HEK293 (cell line): ENCODE data around the gene C1orf174.
A peak's percentile ranks its signal among the peaks of the same experiment; 100 is the strongest.

Experiments
- BCL11A ChIP-seq: fragments of 450-650 bp; formaldehyde crosslinking; IDR thresholded peaks from 2 replicates; pipeline ENCODE4 v1.5.1; 2016; ENCODE audit warnings: low read depth, missing biosample characterization, missing genetic modification characterization
- KLF1 ChIP-seq: fragments of 450-650 bp; formaldehyde crosslinking; IDR thresholded peaks from 2 replicates; pipeline ENCODE4 v1.5.1; 2016; ENCODE audit warnings: missing biosample characterization, missing genetic modification characterization
- KLF7 ChIP-seq: fragments of 450-650 bp; formaldehyde crosslinking; IDR thresholded peaks from 2 replicates; pipeline ENCODE4 v1.5.1; 2016; ENCODE audit warnings: missing biosample characterization, missing genetic modification characterization, borderline replicate concordance
- KLF9 ChIP-seq: fragments of 450-650 bp; formaldehyde crosslinking; IDR thresholded peaks from 2 replicates; pipeline ENCODE4 v1.5.1; 2016; ENCODE audit warnings: missing biosample characterization, missing genetic modification characterization, low read depth
- MZF1 ChIP-seq: fragments of 450-650 bp; formaldehyde crosslinking; IDR thresholded peaks from 2 replicates; pipeline ENCODE4 v1.5.1; 2017; ENCODE audit warnings: missing biosample characterization, missing genetic modification characterization, borderline replicate concordance
- RBAK ChIP-seq: fragments of 450-650 bp; formaldehyde crosslinking; IDR thresholded peaks from 2 replicates; pipeline ENCODE4 v1.5.1; 2016; ENCODE audit warnings: missing biosample characterization, missing genetic modification characterization
- SCRT2 ChIP-seq: fragments of 450-650 bp; formaldehyde crosslinking; IDR thresholded peaks from 2 replicates; pipeline ENCODE4 v1.5.1; 2016; ENCODE audit warnings: missing biosample characterization, missing genetic modification characterization
- YY1 ChIP-seq: fragments of 450-650 bp; formaldehyde crosslinking; IDR thresholded peaks from 2 replicates; pipeline ENCODE4 v1.5.1; 2018; ENCODE audit warnings: missing biosample characterization, missing genetic modification characterization
- ZNF121 ChIP-seq: fragments of 450-650 bp; formaldehyde crosslinking; IDR thresholded peaks from 2 replicates; pipeline ENCODE4 v1.5.1; 2016; ENCODE audit warnings: missing biosample characterization, missing genetic modification characterization
- ZNF132 ChIP-seq: fragments of 450-650 bp; formaldehyde crosslinking; IDR thresholded peaks from 2 replicates; pipeline ENCODE4 v1.5.1; 2017; ENCODE audit warnings: missing biosample characterization, missing genetic modification characterization, borderline replicate concordance
- ZNF157 ChIP-seq: fragments of 450-650 bp; formaldehyde crosslinking; IDR thresholded peaks from 2 replicates; pipeline ENCODE4 v1.5.1; 2016; ENCODE audit warnings: missing biosample characterization, missing genetic modification characterization
- ZNF16 ChIP-seq: fragments of 450-650 bp; formaldehyde crosslinking; IDR thresholded peaks from 2 replicates; pipeline ENCODE4 v1.5.1; 2016; ENCODE audit warnings: low read depth, missing biosample characterization, missing genetic modification characterization
- ZNF169 ChIP-seq: fragments of 450-650 bp; formaldehyde crosslinking; IDR thresholded peaks from 2 replicates; pipeline ENCODE4 v1.5.1; 2016; ENCODE audit warnings: missing biosample characterization, missing genetic modification characterization
- ZNF175 ChIP-seq: fragments of 450-650 bp; formaldehyde crosslinking; IDR thresholded peaks from 2 replicates; pipeline ENCODE4 v1.5.1; 2016; ENCODE audit warnings: missing biosample characterization, missing genetic modification characterization
- ZNF2 ChIP-seq: fragments of 450-650 bp; formaldehyde crosslinking; IDR thresholded peaks from 2 replicates; pipeline ENCODE4 v1.5.1; 2016; ENCODE audit warnings: missing biosample characterization, missing genetic modification characterization
- ZNF214 ChIP-seq: fragments of 450-650 bp; formaldehyde crosslinking; IDR thresholded peaks from 2 replicates; pipeline ENCODE4 v1.5.1; 2017; ENCODE audit warnings: missing biosample characterization, mild to moderate bottlenecking, missing genetic modification characterization, borderline replicate concordance
- ZNF248 ChIP-seq: fragments of 450-650 bp; formaldehyde crosslinking; IDR thresholded peaks from 2 replicates; pipeline ENCODE4 v1.5.1; 2017; ENCODE audit warnings: missing biosample characterization, missing genetic modification characterization
- ZNF292 ChIP-seq: fragments of 450-650 bp; formaldehyde crosslinking; IDR thresholded peaks from 2 replicates; pipeline ENCODE4 v1.5.1; 2016; ENCODE audit warnings: low read depth, missing biosample characterization, missing genetic modification characterization, borderline replicate concordance
- ZNF350 ChIP-seq: fragments of 450-650 bp; formaldehyde crosslinking; IDR thresholded peaks from 2 replicates; pipeline ENCODE4 v1.5.0; 2017; ENCODE audit warnings: missing biosample characterization, mild to moderate bottlenecking, missing genetic modification characterization
- ZNF37A ChIP-seq: fragments of 450-650 bp; IDR thresholded peaks from 2 replicates; pipeline ENCODE4 v1.5.1; 2018; ENCODE audit warnings: missing biosample characterization, missing genetic modification characterization
- ZNF404 ChIP-seq: fragments of 450-650 bp; formaldehyde crosslinking; IDR thresholded peaks from 2 replicates; pipeline ENCODE4 v1.5.1; 2017; ENCODE audit warnings: missing biosample characterization, missing genetic modification characterization
- ZNF423 ChIP-seq: fragments of 450-650 bp; formaldehyde crosslinking; IDR thresholded peaks from 2 replicates; pipeline ENCODE4 v1.5.1; 2016; ENCODE audit warnings: missing biosample characterization, missing genetic modification characterization
- ZNF433 ChIP-seq: fragments of 450-650 bp; formaldehyde crosslinking; IDR thresholded peaks from 2 replicates; pipeline ENCODE4 v1.5.1; 2016; ENCODE audit warnings: missing biosample characterization, missing genetic modification characterization, low read depth
- ZNF585B ChIP-seq: fragments of 450-650 bp; formaldehyde crosslinking; IDR thresholded peaks from 2 replicates; pipeline ENCODE4 v1.5.1; 2016; ENCODE audit warnings: missing biosample characterization, missing genetic modification characterization
- ZNF624 ChIP-seq: fragments of 450-650 bp; formaldehyde crosslinking; IDR thresholded peaks from 2 replicates; pipeline ENCODE4 v1.5.1; 2017; ENCODE audit warnings: missing biosample characterization, missing genetic modification characterization
- ZNF629 ChIP-seq: fragments of 450-650 bp; formaldehyde crosslinking; IDR thresholded peaks from 2 replicates; pipeline ENCODE4 v1.5.1; 2017; ENCODE audit warnings: missing biosample characterization, missing genetic modification characterization
- ZNF768 ChIP-seq: fragments of 450-650 bp; formaldehyde crosslinking; IDR thresholded peaks from 2 replicates; pipeline ENCODE4 v1.5.1; 2018; ENCODE audit warnings: missing biosample characterization, mild to moderate bottlenecking, missing genetic modification characterization
- ZSCAN16 ChIP-seq: fragments of 450-650 bp; formaldehyde crosslinking; IDR thresholded peaks from 2 replicates; pipeline ENCODE4 v1.5.1; 2016; ENCODE audit warnings: missing biosample characterization, missing genetic modification characterization
- ZSCAN23 ChIP-seq: fragments of 450-650 bp; formaldehyde crosslinking; IDR thresholded peaks from 2 replicates; pipeline ENCODE4 v1.5.1; 2016; ENCODE audit warnings: missing biosample characterization, missing genetic modification characterization
- ZSCAN5A ChIP-seq: fragments of 450-650 bp; formaldehyde crosslinking; IDR thresholded peaks from 2 replicates; pipeline ENCODE4 v1.5.1; 2016; ENCODE audit warnings: missing biosample characterization, missing genetic modification characterization
- TF ChIP-seq, protein P1 (sequence below): fragments of 450-650 bp; formaldehyde crosslinking; IDR thresholded peaks from 2 replicates; pipeline ENCODE4 v1.5.1; 2016; ENCODE audit warnings: missing biosample characterization, missing genetic modification characterization
- TF ChIP-seq, protein P2 (sequence below): fragments of 450-650 bp; formaldehyde crosslinking; IDR thresholded peaks from 2 replicates; pipeline ENCODE4 v1.5.1; 2017; ENCODE audit warnings: missing biosample characterization, mild to moderate bottlenecking, missing genetic modification characterization, moderate library complexity
- TF ChIP-seq, protein P3 (sequence below): fragments of 450-650 bp; formaldehyde crosslinking; IDR thresholded peaks from 2 replicates; pipeline ENCODE4 v1.5.1; 2016; ENCODE audit warnings: missing biosample characterization, missing genetic modification characterization

The C1orf174 gene

DNA sequence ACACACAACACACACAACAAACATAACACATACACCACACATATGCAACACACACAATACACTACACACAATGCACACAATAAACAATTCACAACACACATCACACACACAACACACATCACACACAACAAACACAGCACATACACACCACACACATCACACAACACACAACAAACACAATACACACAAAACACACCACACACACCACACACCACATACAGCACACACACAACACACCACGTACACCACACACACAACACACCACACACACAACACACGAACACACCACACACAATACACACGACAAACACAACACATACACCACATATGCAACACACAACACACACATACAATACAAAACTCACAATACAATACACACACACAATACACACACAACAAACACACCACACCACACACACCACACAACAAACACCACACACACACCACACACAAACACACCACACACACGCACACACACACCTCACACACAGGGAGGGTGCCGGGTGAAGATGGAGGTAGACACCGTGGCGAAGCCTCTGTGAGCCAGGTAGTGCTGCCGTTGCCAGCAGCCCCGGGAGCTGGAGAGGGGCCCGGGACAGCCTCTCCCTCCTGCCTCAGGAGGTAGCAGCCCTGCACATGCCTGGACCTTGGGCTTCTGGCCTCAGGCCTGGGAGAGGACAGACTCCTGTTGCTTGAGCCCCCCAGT is 30.4 kb upstream of the C1orf174 start (continued):
- TF ChIP-seq, protein P1, sequence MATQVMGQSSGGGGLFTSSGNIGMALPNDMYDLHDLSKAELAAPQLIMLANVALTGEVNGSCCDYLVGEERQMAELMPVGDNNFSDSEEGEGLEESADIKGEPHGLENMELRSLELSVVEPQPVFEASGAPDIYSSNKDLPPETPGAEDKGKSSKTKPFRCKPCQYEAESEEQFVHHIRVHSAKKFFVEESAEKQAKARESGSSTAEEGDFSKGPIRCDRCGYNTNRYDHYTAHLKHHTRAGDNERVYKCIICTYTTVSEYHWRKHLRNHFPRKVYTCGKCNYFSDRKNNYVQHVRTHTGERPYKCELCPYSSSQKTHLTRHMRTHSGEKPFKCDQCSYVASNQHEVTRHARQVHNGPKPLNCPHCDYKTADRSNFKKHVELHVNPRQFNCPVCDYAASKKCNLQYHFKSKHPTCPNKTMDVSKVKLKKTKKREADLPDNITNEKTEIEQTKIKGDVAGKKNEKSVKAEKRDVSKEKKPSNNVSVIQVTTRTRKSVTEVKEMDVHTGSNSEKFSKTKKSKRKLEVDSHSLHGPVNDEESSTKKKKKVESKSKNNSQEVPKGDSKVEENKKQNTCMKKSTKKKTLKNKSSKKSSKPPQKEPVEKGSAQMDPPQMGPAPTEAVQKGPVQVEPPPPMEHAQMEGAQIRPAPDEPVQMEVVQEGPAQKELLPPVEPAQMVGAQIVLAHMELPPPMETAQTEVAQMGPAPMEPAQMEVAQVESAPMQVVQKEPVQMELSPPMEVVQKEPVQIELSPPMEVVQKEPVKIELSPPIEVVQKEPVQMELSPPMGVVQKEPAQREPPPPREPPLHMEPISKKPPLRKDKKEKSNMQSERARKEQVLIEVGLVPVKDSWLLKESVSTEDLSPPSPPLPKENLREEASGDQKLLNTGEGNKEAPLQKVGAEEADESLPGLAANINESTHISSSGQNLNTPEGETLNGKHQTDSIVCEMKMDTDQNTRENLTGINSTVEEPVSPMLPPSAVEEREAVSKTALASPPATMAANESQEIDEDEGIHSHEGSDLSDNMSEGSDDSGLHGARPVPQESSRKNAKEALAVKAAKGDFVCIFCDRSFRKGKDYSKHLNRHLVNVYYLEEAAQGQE (tag by site-specific recombination), result no peak
- TF ChIP-seq ZNF629 (tag by site-specific recombination) (no peak), BCL11A (no peak), RBAK (tag by site-specific recombination) (no peak), ZNF157 (tag by site-specific recombination) (no peak), ZNF169 (tag by site-specific recombination) (0 out of 2 replicates have a peak, but pooled peaks have one; percentile 18), ZNF423 (tag by site-specific recombination) (no peak), ZNF121 (no peak), ZNF350 (tag by site-specific recombination) (no peak), YY1 (no peak), ZNF2 (tag by site-specific recombination) (no peak), SCRT2 (no peak), ZSCAN16 (tag by site-specific recombination) (no peak), ZNF214 (tag by site-specific recombination) (no peak), ZNF404 (no peak), ZNF433 (tag by site-specific recombination) (no peak), ZSCAN5A (no peak), ZNF768 (tag by site-specific recombination) (no peak), MZF1 (tag by site-specific recombination) (no peak), ZNF132 (tag by site-specific recombination) (no peak), ZSCAN23 (no peak), ZNF292 (tag by site-specific recombination) (peak; percentile 2; the same call in 1 of the 2 replicates), ZNF248 (tag by site-specific recombination) (0 out of 2 replicates have a peak, but pooled peaks have one; percentile 53), KLF9 (tag by site-specific recombination) (no peak), ZNF175 (tag by site-specific recombination) (no peak), ZNF37A (tag by site-specific recombination) (no peak), ZNF585B (tag by site-specific recombination) (no peak), KLF1 (no peak), KLF7 (tag by site-specific recombination) (no peak), ZNF16 (tag by site-specific recombination) (no peak), ZNF624 (tag by site-specific recombination) (no peak)
- TF ChIP-seq, protein P2, sequence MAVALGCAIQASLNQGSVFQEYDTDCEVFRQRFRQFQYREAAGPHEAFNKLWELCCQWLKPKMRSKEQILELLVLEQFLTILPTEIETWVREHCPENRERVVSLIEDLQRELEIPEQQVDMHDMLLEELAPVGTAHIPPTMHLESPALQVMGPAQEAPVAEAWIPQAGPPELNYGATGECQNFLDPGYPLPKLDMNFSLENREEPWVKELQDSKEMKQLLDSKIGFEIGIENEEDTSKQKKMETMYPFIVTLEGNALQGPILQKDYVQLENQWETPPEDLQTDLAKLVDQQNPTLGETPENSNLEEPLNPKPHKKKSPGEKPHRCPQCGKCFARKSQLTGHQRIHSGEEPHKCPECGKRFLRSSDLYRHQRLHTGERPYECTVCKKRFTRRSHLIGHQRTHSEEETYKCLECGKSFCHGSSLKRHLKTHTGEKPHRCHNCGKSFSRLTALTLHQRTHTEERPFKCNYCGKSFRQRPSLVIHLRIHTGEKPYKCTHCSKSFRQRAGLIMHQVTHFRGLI (tag by site-specific recombination), result no peak
- TF ChIP-seq, protein P3, sequence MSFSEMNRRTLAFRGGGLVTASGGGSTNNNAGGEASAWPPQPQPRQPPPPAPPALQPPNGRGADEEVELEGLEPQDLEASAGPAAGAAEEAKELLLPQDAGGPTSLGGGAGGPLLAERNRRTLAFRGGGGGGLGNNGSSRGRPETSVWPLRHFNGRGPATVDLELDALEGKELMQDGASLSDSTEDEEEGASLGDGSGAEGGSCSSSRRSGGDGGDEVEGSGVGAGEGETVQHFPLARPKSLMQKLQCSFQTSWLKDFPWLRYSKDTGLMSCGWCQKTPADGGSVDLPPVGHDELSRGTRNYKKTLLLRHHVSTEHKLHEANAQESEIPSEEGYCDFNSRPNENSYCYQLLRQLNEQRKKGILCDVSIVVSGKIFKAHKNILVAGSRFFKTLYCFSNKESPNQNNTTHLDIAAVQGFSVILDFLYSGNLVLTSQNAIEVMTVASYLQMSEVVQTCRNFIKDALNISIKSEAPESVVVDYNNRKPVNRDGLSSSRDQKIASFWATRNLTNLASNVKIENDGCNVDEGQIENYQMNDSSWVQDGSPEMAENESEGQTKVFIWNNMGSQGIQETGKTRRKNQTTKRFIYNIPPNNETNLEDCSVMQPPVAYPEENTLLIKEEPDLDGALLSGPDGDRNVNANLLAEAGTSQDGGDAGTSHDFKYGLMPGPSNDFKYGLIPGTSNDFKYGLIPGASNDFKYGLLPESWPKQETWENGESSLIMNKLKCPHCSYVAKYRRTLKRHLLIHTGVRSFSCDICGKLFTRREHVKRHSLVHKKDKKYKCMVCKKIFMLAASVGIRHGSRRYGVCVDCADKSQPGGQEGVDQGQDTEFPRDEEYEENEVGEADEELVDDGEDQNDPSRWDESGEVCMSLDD (tag by site-specific recombination), result no peak
